Tibial nerve (tissue), 3 donors: ENCODE measurements around the gene APOH.

Experiments used
- CTCF ChIP-seq, 5 experiments: fragments of 200-600 bp in 3 of 5; fragments of 450-650 bp in 2 of 5; sonication (generic) in 3 of 5; IDR thresholded peaks; one replicate each; pipeline ENCODE4 v1.5.1; 2016 to 2019; ENCODE audit warnings: antibody characterized with exemption in 5 of 5, mild to moderate bottlenecking in 3 of 5, moderate library complexity in 2 of 5
- POLR2A ChIP-seq, 2 donors: fragments of 450-650 bp; IDR thresholded peaks; one replicate each; pipeline ENCODE4 v1.6.1; 2017; ENCODE audit warnings: antibody characterized with exemption in 2 of 2, mild to moderate bottlenecking in 2 of 2, moderate library complexity in 2 of 2

GRCh38 chr17:66203274-66204015 is 25.8 kb downstream of the APOH start:
- TF ChIP-seq POLR2A (IDR thresholded peaks at IDR 0.05) (no peak), CTCF (IDR thresholded peaks at IDR 0.05) (no peak)
